ENCODE data around the gene SSTR3. TPM values are rescaled to one million over a fixed set of nuclear protein-coding genes. Genes with fewer than 3 reads are reported as not detected.
"Not testable (repeated sequence)": the region's sequence is repeated elsewhere in the genome, so short reads cannot be mapped to it uniquely, and the experiment has no call there.

Gene SSTR3
- total RNA-seq (2014; rRNA removed; shearing (Covaris generic)) = not detected in 2 replicates
- polyA plus RNA-seq (2014; cell fraction: nucleus; rRNA removed) = not detected in 2 replicates

- no peak for DNase-seq (ENCODE audit: extremely low read depth, low read depth)
These were observed at the start of gene SSTR3 for GRCh38 chr22:37212174-37212906. Gene SSTR3, minus strand, starts transcription at chr22:37212477. Its CDS starts 4,674 bp downstream, at chr22:37207803.

DNA sequence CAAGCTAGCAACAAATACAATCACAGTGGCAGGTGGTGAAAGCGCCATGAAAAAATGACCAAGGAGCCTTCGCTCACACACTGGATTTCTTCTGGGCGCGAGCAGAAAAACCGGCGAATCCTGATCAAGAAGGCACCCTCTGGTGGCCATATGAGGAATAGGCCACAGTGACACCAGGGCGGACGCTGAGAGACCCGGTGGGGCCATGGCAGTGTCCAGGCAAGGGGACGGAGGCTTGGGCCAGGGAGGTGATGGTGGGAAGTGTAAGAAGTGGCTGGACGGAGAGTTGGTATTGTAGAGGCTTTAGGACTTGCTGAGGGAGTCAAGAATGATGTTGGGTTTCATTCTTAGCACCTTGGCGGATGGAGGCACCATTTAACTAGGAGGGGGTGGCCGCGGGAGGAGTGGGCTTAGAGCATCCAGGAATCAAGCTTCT, 48.6 kb upstream of the SSTR3 start:
- DNase-seq (ENCODE audit: extremely low read depth, low read depth) = peak; percentile 49

- no peak for DNase-seq (ENCODE audit: extremely low read depth, low read depth)
These were observed 48.0 kb upstream of the SSTR3 start for GRCh38 chr22:37260155-37260795.

- peak; percentile 19 for DNase-seq (ENCODE audit: extremely low read depth, low read depth)
These were observed 47.3 kb upstream of the SSTR3 start for GRCh38 chr22:37259540-37260029.

- no peak for DNase-seq (ENCODE audit: extremely low read depth, low read depth)
These were observed 46.6 kb upstream of the SSTR3 start for GRCh38 chr22:37258753-37259401.

DNA sequence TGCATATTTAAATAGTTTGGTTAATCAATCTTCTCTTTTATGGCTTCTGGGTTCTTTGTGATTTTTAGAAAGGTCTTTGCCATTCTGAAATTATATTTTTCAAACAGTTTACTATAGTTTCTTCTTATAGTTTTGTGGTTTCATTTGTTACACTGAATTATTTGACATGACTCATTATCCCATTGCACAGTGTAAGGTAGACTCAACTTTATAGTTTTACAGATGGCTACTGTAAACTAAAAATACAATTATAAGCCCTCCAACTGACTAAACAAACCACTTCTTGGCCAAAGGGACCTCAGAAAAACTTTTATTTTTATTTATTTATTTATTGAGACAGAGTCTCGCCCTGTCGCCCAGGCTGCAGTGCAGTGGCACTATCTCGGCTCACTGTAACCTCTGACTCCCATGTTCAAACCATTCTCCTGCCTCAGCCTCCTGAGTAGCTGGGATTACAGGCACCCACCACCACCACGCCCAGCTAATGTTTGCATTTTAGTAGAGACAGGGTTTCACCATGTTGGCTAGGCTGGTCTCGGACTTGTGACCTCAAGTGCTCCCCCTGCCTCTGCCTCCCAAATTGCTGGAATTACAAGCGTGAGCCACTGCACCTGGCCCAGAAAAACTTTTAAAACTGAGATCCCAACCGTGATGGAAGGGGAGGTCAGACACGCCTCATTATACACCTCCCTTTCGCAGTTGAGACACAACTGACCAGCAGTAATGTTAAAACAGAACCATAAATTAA, 45.9 kb upstream of the SSTR3 start:
- DNase-seq (ENCODE audit: extremely low read depth, low read depth) = no peak

DNA sequence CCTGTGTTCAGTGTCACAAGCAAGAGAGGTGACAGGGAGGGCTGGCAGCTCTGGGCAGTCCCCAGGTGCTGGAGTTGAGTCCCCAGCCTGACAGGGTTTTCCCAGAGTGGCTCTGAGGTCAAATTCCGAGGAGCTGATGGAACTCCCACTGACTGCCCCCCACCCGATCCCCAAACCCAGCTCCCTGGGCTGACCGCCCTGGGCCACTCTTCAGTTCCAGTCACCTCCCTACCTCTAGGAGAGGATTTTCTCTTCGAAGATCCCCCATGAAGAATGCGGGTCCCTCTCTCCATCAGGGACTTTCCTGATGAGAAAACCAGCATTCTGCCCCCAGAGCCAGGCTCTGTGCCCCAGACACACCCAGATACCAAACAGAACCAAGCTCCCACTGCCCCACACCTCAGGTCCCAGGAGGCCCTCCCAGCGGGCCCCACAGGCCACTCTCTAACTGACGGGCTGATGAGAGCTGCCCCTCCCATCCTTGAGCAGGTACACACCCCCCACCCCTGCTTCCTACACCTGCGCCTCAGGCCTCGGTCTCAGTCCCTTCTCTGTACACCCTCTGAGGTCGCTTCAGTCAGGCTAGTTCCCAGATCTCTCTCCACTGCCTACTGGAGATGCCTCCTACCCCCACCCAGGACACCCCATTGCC, 43.9 kb upstream of the SSTR3 start:
- no peak for DNase-seq (ENCODE audit: extremely low read depth, low read depth)

DNA sequence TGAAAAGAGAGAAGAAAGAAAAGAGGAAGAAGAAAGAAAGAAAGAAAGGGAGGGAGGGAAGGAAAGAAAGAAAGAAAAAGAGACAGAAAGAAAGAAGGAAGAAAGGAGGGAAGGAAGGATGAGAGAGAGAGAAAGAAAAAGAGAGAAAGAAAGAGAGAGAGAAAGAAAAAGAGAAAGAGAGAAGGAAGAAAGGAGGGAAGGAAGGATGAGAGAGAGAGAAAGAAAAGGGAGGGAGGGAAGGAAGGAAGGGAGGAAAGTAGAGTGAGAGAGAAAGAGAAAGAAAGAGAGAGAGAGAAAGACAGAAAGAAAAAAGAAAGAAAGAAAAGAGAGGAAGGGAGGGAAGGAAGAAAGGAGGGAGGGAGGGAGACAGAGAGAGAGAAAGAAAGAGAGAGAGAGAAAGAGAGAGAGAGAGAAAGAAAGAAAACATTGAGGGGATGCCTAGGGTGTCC, 43.3 kb upstream of the SSTR3 start:
- DNase-seq (ENCODE audit: extremely low read depth, low read depth) = no peak

DNA sequence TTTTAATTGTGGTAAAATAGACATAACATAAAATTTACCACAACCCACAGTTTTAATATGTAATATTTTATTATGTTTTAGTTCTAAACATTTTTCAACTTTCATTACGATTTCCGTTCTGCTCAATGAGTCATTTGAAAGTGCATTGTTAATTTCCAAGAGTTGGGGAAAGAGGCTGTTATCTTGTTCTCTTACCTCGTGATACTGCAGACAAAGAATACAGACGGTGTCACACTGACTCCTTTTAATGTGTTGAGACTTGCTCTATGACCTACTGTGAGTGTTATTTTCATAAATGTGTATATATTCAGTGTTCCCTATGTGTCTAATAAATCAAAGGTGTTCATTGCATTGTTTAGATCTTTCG, 42.6 kb upstream of the SSTR3 start:
- no peak for DNase-seq (ENCODE audit: extremely low read depth, low read depth)

- DNase-seq (ENCODE audit: extremely low read depth, low read depth) = no peak
These were observed 42.1 kb upstream of the SSTR3 start for GRCh38 chr22:37254209-37254866.

- no peak for DNase-seq (ENCODE audit: extremely low read depth, low read depth)
These were observed 40.9 kb upstream of the SSTR3 start for GRCh38 chr22:37253126-37253660.

- DNase-seq (ENCODE audit: extremely low read depth, low read depth) = not testable (repeated sequence)
These were observed 39.6 kb upstream of the SSTR3 start for GRCh38 chr22:37251836-37252235.

- DNase-seq (ENCODE audit: extremely low read depth, low read depth) = no peak
These were observed 37.7 kb upstream of the SSTR3 start for GRCh38 chr22:37249986-37250385.

DNA sequence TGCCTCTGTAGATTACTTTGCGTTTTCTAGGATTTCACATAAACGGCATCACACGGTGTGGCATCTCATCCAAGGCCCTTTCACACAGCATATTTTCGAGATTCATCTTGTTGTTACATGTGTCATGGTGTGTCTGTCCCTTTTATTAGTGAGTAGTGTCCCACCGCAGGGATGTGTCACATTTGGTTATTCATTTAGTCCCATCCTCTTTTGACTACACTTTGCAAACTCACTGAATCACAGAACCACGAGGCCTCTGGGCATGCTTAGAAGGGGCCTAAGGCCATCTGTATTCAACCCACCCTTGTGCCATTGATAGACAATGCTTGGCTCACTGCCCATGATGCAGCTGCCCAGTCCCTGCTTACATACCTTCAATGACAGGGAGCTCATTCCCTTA, 36.0 kb upstream of the SSTR3 start:
- DNase-seq (ENCODE audit: extremely low read depth, low read depth) = no peak

- no peak for DNase-seq (ENCODE audit: extremely low read depth, low read depth)
These were observed 33.5 kb upstream of the SSTR3 start for GRCh38 chr22:37245740-37246139.

DNA sequence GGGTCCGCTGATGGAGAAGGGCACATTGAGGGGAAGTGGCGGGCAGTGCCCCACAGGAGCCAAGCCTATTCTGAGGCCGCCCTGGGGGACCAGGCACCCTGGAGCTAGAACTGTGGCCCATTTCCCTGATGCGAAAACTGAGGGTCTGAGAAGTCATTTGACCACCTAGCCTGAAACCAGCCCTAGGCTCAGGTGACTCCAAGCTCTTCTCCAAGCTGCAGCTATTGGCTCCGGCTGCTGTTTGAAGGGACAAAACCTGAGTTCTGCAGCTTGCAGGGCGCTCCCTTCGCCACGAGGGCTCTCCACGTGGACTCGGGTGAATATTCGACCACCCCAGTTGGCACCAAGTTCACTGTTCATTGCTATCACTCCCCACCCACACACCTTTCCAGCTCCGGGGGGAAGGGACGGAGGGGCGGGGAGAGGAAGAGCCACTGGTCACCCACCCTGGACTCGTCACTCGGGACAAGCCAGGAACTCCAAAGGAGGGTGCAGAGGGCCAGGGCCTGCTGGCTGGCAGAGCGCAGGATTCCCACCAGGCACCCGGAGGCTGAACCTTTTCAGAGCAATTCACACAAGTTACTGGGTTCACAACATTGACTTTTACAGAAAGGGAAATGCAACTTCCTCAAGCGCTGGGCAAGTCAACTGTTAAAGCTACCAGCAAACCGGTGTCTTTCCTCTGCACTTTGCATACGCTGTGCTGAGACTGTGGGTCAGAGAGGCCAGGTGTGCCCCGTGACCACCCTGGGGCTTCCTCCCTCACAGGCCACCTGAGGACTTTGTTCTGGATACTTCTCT, 32.8 kb upstream of the SSTR3 start:
- DNase-seq (ENCODE audit: extremely low read depth, low read depth) = no peak

DNA sequence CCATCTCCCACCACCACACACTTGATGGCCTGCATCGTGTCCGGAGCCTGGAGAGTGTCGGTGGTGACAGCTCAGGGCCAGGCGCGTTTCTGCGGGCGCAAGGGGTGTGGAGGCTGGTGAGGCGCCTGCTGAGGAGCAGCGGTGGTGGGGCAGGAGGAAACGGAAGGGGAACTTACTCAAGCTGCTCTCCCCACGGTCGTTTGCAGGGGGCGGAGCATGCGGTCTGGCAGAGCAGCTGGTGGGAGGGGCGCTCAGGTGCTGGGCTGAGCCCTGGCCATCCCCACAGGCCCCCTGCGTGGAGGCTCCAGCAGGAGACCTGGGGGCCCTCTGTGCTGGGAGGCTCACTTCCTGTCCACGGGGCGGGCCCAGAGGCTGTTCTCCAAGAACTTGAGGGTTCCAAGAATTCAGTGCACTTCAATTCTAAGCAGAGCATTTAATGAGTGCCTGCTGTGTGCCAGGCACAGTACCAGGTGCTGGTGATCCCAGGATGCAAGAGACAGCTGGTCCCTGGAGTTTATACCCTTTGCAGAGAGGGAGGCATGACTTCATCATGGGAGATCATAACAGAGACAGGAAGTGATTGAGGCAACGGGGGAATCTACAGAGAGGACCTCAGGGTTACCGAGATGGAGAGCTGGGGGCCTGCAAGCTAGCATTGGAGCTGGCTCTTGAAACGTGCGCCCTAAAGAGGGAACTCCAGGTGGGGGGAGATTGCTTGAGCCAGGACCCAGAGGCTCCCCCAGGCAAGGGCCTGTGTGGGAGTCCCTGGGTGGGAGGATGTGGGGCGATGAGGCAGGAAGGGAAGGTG, 32.0 kb upstream of the SSTR3 start, which contains the start of gene RAC2:
RAC2 (minus strand) TSS at position 156 of the 808 bp plus-strand sequence; CDS start at position 35, 121 bp downstream.
- DNase-seq (ENCODE audit: extremely low read depth, low read depth) = no peak

Data from NCI-H460 (cell line).